Breast epithelium (tissue), 4 donors: ENCODE measurements around the gene GLIS1. TPM values are rescaled to one million over a fixed set of nuclear protein-coding genes. Genes with fewer than 3 reads are reported as not detected.
A peak's percentile ranks its signal among the peaks of the same experiment; 100 is the strongest.

Source experiments
- DNase-seq, 2 donors: peaks; one replicate each; pipeline ENCODE4 v3.0.0-alpha.2; 2019; ENCODE audit warnings: low spot score in 2 of 2
- H3K27ac ChIP-seq, 2 donors: fragments of 200-600 bp; sonication (generic) in 1 of 2; one replicate each; pipeline ENCODE4 v1.5.1; 2016 to 2019; ENCODE audit warnings: mild to moderate bottlenecking in 1 of 2
- H3K27me3 ChIP-seq, 2 donors: fragments of 200-600 bp; sonication (generic) in 1 of 2; one replicate each; pipeline versions ENCODE4 v1.5.1 to v1.6.0; 2017 to 2019; ENCODE audit warnings: control low read depth in 1 of 2, mild to moderate bottlenecking in 1 of 2
- H3K36me3 ChIP-seq: fragments of 200-600 bp; one replicate; pipeline ENCODE4 v1.5.1; 2019
- H3K4me1 ChIP-seq, 2 donors: fragments of 200-600 bp; sonication (generic); one replicate each; pipeline ENCODE4 v1.5.1; 2016 to 2019; ENCODE audit warnings: control low read depth in 1 of 2
- H3K4me3 ChIP-seq, 3 donors: fragments of 200-600 bp; sonication (generic); 1 replicate in 2 of 3; 2 replicates in 1 of 3; pipeline ENCODE4 v1.5.1; 2016 to 2019; ENCODE audit warnings: mild to moderate bottlenecking in 3 of 3, moderate library complexity in 2 of 3
- H3K9me3 ChIP-seq, 2 donors: fragments of 200-600 bp; sonication (generic) in 1 of 2; one replicate each; pipeline ENCODE4 v1.5.1; 2016 to 2019; ENCODE audit warnings: control low read depth in 1 of 2
- CTCF ChIP-seq, 3 donors: fragments of 450-650 bp; IDR thresholded peaks; one replicate each; pipeline ENCODE4 v1.5.1; 2016 to 2017; ENCODE audit warnings: antibody characterized with exemption in 3 of 3, mild to moderate bottlenecking in 3 of 3, moderate library complexity in 3 of 3
- POLR2A ChIP-seq: fragments of 450-650 bp; IDR thresholded peaks from one replicate; pipeline ENCODE4 v1.6.1; 2016; ENCODE audit warnings: antibody characterized with exemption, mild to moderate bottlenecking, moderate library complexity
- POLR2AphosphoS5 ChIP-seq, 3 donors: sonication (generic); formaldehyde crosslinking; IDR thresholded peaks; one replicate each; pipeline ENCODE4 v1.6.1; 2017; ENCODE audit warnings: antibody characterized with exemption in 3 of 3
- intact Hi-C: fragments of 100-400 bp; cut with DNase I; formaldehyde crosslinking; loops from one replicate; pipeline ENCODE4 v1.15.1; 2023; ENCODE audit warnings: low total_unique reads
- total RNA-seq, 3 donors: library from RNA; depleted of rRNA; stranded (reverse); fragments of >200 nt; gene quantifications; one replicate each; pipeline ENCODE4 v1.1.0, GENCODE V29; 2016

GLIS1 gene
- total RNA-seq, 3 donors from 2014 or later: 0.16 to 2.0 (median 0.59) TPM

GRCh38 chr1:53573522-53573921 is 165.4 kb downstream of the GLIS1 start:
- TF ChIP-seq POLR2AphosphoS5 (IDR thresholded peaks at IDR 0.05): no peak
- TF ChIP-seq CTCF (IDR thresholded peaks at IDR 0.05): no peak
- no peak for TF ChIP-seq POLR2A
- H3K4me3 ChIP-seq: no peak overlapping the region
- H3K4me1 ChIP-seq: no peaks in the 10 kb centered on the region
- H3K9me3 ChIP-seq: no peaks in the 10 kb centered on the region
- intact Hi-C loops: no loop called here
- H3K27ac ChIP-seq: no peak overlapping the region
- H3K27me3 ChIP-seq: no peaks in the 10 kb centered on the region
- H3K36me3 ChIP-seq: no peaks in the 10 kb centered on the region
- DNase-seq: peak in 1 of 2 donors; percentile 39

- H3K27ac ChIP-seq: peak overlapping the region in 1 of 2 donors; percentile 27
- no peaks in the 10 kb centered on the region for H3K36me3 ChIP-seq
- intact Hi-C loops: no loop called here
- no peaks in the 10 kb centered on the region for H3K9me3 ChIP-seq
- no peak for TF ChIP-seq CTCF (IDR thresholded peaks at IDR 0.05)
- TF ChIP-seq POLR2A: no peak
- no peak for TF ChIP-seq POLR2AphosphoS5 (IDR thresholded peaks at IDR 0.05)
- DNase-seq: peak in 1 of 2 donors; percentile 20
- no peaks in the 10 kb centered on the region for H3K4me1 ChIP-seq
- H3K4me3 ChIP-seq: no peak overlapping the region
- no peaks in the 10 kb centered on the region for H3K27me3 ChIP-seq
Observed at GRCh38 chr1:53572815-53573173, 166.2 kb downstream of the GLIS1 start.

- H3K9me3 ChIP-seq: no peaks in the 10 kb centered on the region
- H3K27me3 ChIP-seq: no peaks in the 10 kb centered on the region
- intact Hi-C loops: no loop called here
- H3K27ac ChIP-seq: peak overlapping the region in 1 of 2 donors; percentile 27
- DNase-seq: peak; percentile 25 to 70
- no peaks in the 10 kb centered on the region for H3K4me1 ChIP-seq
- TF ChIP-seq CTCF (IDR thresholded peaks at IDR 0.05) (no peak), POLR2A (no peak), POLR2AphosphoS5 (IDR thresholded peaks at IDR 0.05) (no peak)
- no peak overlapping the region for H3K4me3 ChIP-seq
- H3K36me3 ChIP-seq: no peaks in the 10 kb centered on the region
Observed at GRCh38 chr1:53572065-53572814, 166.7 kb downstream of the GLIS1 start.

- Histone ChIP-seq H3K27me3 (no peaks in the 10 kb centered on the region), H3K4me3 (no peak overlapping the region), H3K4me1 (no peaks in the 10 kb centered on the region), H3K9me3 (no peaks in the 10 kb centered on the region), H3K27ac (no peak overlapping the region), H3K36me3 (no peaks in the 10 kb centered on the region)
- TF ChIP-seq CTCF (IDR thresholded peaks at IDR 0.05) (no peak), POLR2AphosphoS5 (IDR thresholded peaks at IDR 0.05) (no peak), POLR2A (no peak)
- no peak for DNase-seq
- intact Hi-C loops: no loop called here
Observed at GRCh38 chr1:53568540-53568939, 170.4 kb downstream of the GLIS1 start.

- H3K27ac ChIP-seq: no peak overlapping the region
- intact Hi-C loops: no loop called here
- no peak overlapping the region for H3K4me3 ChIP-seq
- DNase-seq: no peak
- H3K4me1 ChIP-seq: no peaks in the 10 kb centered on the region
- H3K36me3 ChIP-seq: no peaks in the 10 kb centered on the region
- no peak for TF ChIP-seq POLR2AphosphoS5 (IDR thresholded peaks at IDR 0.05)
- TF ChIP-seq POLR2A: no peak
- TF ChIP-seq CTCF (IDR thresholded peaks at IDR 0.05): no peak
- H3K27me3 ChIP-seq: peaks cover 0 to 3% of the 10 kb centered on the region in 2 donors
- no peaks in the 10 kb centered on the region for H3K9me3 ChIP-seq
Observed at GRCh38 chr1:53567851-53568250, 171.1 kb downstream of the GLIS1 start.
